NCI-H226 (cell line): ENCODE measurements around the gene STRA6.

ENCODE experiments used
- DNase-seq: peaks from one replicate; pipeline ENCODE4 v3.0.0-alpha.2; 2015

STRA6 gene

DNA sequence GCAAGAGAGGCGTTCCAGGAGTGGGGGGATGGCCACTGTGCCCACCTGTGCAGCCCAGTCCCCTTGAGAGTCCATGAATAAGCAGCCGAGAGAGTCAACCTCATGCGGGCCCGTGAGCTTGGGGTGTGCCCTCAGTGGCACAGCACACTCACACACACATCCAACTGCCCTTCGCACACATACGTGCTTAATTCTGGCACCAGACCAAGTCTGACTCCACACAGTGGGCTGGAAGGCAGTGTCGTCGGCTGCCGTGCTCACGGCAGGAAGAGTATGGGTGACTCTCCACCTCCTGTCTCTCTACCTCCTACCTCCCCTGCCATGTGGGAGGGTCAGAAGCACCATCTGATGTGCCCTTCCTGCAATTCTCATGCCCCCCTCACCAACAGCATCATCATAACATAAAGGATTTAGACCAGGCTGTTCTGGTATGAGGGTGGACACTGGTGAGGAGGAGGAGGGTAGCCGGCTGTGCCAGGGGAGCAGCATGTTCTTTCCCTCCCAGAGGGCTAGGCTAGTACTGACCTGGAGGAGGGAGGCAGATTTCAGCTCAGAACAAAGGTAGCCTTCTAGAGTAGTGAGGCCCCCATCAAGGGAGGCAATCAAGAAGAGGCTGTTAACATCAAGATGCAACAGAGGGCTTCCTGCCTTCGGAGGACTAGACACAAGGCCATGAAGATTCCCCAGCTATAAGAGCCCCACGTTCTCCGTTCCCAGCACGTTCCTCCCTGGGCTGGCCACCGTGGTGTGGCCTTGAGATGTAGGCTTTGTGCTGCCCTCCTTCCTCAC lies 5.3 kb upstream of the STRA6 start:
- DNase-seq = no peak

GRCh38 chr15:74206801-74207281 lies 4.3 kb upstream of the STRA6 start:
- DNase-seq = peak; percentile 86

- no peak for DNase-seq
Observed at GRCh38 chr15:74205582-74205947, 3.0 kb upstream of the STRA6 start.

- DNase-seq = peak; percentile 100
Observed at GRCh38 chr15:74203914-74204431, 1.4 kb upstream of the STRA6 start.

DNA sequence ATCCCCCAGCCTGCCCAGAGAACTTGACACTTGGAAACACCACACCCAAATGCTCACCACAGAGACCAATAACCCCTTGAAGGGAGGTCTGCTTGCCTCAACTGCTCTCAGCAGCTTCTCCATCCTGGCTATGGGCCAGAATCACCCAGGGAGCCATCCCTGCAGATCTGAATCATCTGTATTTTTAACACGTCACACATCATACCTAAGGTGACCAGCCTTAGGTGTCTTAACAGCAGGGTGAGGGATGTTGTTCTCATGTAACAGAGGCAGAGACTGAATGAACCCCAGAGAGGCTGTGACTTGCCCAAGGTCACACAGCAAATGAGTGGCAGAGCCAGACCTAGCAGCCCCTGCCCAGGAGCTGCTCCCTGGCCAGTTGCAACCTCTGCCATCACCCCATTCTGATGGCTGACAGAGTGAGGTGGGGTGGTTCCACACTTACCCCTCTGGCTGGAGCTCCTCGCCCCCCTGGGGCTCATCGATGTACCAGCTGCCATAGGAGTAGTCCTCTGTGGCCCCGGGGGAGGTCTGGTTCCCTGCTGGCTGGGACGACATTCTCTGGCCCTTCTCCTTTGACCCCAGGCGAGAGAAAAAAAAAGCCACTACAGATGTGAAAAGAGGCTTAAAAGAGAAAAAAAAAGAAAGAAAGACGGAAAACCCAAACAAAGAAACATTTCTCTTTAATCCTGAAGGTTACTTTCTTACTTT lies 722 bp downstream of the STRA6 start:
- DNase-seq = no peak

GRCh38 chr15:74200871-74201419 lies 1.6 kb downstream of the STRA6 start:
- no peak for DNase-seq

GRCh38 chr15:74200412-74200815 lies 2.2 kb downstream of the STRA6 start:
- DNase-seq = peak; percentile 82

DNA sequence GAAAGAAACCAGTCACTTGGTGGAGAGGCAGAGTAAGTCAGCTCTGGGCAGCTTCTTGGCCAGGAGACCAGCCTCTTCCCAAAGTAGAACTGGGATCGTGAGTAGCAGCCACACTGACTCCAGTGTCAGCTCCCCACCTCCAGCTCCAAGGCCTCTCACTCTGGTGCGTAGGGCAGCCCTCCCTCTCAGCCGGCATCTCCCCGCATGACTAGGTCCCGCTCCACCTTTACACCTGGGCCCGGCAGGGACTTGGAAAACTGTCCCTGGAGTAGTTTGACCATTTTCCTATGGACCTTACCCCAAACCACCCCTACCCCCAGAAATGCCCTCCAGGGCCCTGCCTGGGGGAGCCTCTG lies 3.3 kb downstream of the STRA6 start:
- DNase-seq = no peak

DNA sequence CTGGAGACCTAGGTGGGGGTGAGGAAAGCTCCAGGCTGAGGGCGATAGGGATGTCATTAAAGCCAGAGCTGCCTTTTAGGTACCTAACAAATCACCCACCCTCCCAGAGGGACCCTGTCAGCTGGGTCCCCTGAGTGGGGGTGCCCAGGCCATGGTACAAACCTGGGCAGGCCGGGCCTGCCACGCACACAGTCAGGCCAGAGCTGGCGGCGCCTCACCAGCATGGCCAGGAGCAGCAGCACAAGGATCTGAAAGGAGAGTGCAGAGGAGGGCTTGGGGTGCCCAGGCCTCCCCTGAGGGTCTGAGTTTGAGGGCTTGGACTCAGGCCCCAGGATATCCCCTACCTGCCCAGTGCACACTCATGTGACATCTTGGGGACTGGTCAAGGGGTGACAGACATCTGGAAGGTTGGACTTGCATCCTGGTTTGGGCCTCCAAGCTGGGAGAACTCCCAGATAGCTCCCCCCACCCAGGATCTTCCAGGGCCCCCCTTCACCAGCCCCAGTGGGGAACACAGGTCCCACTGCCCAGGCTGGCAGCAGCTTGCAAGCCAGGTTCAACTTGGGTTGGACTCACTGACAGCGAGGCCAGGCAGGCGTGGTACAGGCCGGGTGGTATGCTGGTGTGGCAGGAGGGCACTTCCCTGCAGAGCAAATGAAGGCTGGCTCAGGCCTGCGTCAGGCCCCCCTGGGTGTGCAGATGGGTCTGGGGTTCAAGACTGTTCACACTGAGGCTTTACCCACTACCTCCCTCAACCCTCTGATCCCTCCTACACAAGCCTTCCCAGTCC lies 5.2 kb downstream of the STRA6 start:
- no peak for DNase-seq

GRCh38 chr15:74196175-74196574 lies 6.4 kb downstream of the STRA6 start:
- peak; percentile 99 for DNase-seq

DNA sequence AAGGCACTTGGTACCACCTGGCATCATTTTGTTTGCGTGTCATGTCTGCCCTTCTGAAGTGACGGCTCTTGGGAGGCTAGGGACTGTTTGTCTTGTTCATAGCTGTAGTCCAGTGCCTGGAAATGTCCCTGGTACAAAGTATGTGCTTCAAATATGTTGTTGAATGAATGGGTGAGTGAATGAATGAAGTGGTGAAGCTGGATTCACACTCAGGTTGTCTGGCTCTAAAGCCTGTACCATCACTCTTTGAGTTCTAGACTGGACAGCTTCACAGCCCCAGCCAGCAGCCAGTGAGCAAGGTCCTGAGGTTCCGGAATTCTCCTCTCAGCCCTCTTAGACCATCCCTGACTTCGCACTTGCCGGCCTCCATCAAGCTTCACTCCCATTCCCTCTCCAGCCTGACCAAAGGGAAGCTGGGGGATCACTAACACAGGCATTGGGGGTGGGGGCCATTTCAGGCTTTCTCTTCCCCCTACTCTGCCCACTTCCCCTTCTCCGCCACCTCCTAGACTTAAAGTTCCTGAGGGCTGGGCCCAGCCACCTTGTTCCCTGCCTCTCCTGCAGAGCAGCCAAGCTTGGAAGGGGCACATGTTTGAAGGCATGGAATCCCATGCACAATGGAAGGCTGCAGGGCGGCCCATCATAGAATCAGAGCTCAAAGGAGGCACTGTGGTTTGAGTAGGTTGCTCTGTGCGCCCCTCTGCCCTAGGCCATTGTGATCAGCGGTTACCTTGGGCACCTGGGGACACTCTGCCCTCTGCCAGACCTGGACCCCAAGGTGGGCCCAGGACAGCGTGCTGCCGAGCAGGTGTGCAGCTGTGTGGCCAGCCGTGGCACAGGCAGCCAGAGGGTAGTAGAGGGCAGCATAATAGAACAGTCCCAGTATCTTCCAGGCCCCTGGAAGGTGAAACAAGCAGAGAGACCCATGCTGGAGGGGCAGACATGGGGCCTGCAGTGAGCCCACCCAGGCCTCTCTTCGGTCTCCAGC lies 7.7 kb downstream of the STRA6 start:
- no peak for DNase-seq

- DNase-seq = no peak
Observed at GRCh38 chr15:74193905-74194304, 8.7 kb downstream of the STRA6 start.

GRCh38 chr15:74193299-74193718 lies 9.3 kb downstream of the STRA6 start:
- DNase-seq = peak; percentile 98

GRCh38 chr15:74192751-74193150 lies 9.8 kb downstream of the STRA6 start:
- no peak for DNase-seq

GRCh38 chr15:74191798-74192197 lies 10.8 kb downstream of the STRA6 start:
- no peak for DNase-seq

GRCh38 chr15:74188216-74188615 lies 14.4 kb downstream of the STRA6 start:
- DNase-seq = no peak

DNA sequence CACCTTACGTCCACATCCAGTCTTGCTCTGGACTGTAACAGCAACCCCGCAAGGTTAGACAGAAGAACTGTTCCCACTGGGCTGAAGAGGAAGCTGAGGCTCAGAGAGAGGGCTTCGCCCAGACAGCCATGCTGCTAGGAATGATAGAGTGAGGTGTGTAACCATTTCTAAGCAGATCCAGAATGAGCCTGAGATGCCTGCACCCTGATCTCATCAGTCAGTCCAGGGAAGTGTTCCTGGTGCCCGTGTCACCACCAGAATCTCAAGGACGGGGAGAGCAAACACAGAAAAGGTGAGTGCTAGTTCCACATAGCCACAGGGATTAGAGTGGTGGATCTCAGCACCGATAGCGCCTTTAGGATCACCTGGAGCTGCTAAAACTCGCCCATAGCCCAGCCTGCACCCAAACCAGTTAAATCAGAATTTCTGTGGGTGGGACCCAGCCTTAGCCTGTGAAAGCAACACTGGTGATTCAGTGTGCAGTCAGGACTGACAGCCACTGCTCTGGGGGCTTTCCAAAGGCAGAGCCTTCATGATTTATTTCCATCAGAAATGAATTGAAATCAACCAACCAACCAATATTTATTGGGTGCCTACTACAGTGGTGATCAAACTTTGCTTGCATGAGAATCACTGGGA lies 16.8 kb downstream of the STRA6 start:
- no peak for DNase-seq

DNA sequence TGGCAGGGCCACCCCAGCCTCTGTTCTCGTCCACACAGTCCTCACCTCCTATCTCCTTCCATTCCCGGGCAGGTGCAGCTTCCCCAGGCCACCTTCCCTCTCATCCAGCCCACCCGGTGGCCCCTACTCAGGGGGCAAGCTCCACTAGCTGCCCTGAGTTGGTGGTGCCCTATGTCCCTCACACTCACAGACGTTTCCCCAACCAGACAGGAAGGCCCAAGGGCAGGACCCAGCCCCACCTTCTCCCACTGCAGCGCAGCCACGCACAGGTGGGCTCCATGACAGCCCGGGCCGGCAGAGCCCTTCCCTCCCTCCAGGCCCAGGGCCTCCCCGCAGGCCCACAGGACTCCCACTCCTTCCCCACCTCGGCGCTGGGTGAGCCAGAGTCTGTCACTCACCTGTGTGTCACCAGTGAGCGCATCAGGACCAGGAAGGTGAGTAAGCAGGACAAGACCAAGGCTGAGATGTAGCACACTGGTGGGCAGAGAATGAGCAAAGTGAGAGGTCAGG lies 17.9 kb downstream of the STRA6 start:
- DNase-seq = no peak

DNA sequence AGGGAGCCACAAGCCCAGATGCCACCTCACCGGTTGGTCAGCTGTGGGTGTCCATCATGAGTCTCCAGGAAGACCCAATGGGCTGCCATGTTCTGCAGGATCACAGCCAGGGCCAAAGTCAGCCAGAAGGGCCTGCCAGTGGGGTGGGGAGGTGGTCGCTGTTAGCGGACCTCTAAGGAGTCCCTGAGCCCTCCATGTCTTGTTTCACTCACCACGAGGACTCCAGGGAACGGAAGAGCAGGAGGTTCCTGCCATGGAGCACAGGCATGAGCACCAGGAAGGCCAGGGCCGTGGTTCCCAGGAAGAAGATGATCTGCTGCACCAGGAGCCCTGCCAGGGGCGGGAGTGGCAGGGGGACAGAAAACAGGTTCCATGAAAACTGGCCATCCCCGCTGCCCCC lies 20.5 kb downstream of the STRA6 start:
- no peak for DNase-seq

DNA sequence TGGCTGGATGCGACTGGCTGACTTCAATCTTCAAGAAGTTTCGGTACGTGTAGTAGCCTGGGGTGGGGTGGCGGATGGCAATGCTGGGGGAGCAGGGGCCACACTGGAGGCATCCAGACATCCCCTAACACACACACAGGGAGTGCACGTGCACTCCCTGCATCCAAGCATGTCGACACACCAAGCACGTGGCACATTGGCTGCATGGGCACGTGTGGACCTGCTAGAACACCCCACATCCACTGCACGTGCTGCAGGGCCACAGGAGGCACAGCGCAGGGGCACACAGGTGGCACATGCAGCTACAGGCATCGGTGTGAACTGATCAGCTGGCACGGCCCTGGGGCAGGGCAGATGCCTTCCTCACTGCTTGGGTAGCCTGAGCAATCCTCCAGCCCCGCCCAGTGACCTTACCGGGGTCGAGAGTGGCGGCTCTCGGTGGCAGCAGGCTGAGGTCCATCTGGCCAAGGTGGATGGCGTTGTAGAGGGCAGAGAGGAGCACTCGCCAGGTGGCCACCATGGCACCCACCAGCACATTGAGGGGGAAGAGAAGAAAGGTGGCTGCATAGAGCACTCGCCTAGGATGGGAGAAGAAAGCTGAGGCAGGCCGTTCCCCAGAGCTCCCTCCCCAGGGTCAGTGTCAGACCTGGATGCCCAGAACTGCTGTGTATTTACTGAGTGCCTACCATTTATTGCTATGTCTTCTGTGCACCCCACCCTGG lies 21.5 kb downstream of the STRA6 start:
- no peak for DNase-seq
